C4-2B (cell line): ENCODE results near the gene DPEP2NB.
"Not testable (repeated sequence)": the region's sequence is repeated elsewhere in the genome, so short reads cannot be mapped to it uniquely, and the experiment has no call there.

Experiments used
- H3K27ac ChIP-seq: fragments of 450-650 bp; 2 replicates; pipeline ENCODE4 v1.5.1; 2017
- ZFX ChIP-seq: fragments of 450-650 bp; IDR thresholded peaks from 2 replicates; pipeline ENCODE4 v1.6.1; 2017
- TF ChIP-seq, protein P1 (sequence below): fragments of 450-650 bp; conservative IDR thresholded peaks from 2 replicates; pipeline ENCODE4 v1.5.1; 2017; ENCODE audit warnings: mild to moderate bottlenecking

Gene DPEP2NB

DNA sequence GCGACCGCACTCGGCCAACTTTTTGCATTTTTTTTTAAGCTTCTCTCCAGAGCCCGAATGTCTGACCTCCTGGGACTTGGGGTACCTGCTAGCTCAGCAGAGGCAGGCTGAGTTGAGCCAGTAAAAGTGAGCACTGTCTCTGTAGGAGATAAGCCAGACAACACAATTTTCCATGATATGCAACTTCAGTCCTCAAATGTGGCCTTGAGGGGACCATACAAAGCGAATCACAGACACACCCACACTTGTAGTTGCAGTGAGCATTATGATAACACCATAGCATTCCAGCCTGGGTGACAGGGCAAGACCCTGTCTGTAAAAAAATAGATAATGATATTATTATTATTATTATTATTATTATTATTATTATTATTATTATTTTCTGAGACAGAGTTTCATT is 19.0 kb downstream of the DPEP2NB start:
- no peak for TF ChIP-seq ZFX
- TF ChIP-seq, protein P1, sequence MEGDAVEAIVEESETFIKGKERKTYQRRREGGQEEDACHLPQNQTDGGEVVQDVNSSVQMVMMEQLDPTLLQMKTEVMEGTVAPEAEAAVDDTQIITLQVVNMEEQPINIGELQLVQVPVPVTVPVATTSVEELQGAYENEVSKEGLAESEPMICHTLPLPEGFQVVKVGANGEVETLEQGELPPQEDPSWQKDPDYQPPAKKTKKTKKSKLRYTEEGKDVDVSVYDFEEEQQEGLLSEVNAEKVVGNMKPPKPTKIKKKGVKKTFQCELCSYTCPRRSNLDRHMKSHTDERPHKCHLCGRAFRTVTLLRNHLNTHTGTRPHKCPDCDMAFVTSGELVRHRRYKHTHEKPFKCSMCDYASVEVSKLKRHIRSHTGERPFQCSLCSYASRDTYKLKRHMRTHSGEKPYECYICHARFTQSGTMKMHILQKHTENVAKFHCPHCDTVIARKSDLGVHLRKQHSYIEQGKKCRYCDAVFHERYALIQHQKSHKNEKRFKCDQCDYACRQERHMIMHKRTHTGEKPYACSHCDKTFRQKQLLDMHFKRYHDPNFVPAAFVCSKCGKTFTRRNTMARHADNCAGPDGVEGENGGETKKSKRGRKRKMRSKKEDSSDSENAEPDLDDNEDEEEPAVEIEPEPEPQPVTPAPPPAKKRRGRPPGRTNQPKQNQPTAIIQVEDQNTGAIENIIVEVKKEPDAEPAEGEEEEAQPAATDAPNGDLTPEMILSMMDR, result no peak
- no peak overlapping the region for H3K27ac ChIP-seq

DNA sequence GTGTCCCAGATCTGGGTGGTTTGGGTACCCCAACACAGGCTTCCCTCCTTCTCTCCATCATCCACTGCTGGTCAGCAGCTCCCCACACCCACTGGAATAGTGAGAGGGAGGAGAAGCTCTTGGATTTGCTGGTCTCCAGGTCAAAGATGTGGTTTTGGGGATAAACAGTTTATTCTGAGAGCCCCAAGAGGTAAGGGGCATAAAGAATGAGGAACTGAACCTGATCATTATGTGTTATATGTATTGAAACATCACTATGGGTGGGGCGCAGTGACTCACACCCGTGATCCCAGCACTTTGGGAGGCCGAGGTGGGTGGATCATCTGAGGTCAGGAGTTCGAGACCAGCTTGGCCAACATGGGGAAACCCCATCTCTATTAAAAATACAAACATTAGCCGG is 20.3 kb downstream of the DPEP2NB start:
- no peak overlapping the region for H3K27ac ChIP-seq
- TF ChIP-seq, protein P1, result no peak
- no peak for TF ChIP-seq ZFX

DNA sequence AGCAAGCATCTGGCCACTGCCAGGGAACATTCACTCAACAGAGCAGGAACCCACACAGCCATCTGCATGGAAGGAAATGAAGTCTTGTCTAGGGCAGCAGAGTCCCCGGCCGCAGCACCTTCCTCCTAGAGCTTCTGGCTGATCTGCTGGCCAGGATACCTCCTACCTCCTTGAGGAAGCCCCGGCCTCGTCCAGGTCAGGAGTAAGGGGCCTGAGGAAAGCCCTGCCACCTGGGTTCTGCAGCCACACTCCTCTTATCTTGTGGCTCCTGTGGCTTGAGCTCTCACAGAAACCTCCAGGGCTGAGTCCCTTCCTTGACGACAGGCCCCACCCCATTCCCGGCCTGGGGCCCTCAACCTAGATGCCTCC is 21.7 kb downstream of the DPEP2NB start:
- H3K27ac ChIP-seq, result not testable (repeated sequence)

DNA sequence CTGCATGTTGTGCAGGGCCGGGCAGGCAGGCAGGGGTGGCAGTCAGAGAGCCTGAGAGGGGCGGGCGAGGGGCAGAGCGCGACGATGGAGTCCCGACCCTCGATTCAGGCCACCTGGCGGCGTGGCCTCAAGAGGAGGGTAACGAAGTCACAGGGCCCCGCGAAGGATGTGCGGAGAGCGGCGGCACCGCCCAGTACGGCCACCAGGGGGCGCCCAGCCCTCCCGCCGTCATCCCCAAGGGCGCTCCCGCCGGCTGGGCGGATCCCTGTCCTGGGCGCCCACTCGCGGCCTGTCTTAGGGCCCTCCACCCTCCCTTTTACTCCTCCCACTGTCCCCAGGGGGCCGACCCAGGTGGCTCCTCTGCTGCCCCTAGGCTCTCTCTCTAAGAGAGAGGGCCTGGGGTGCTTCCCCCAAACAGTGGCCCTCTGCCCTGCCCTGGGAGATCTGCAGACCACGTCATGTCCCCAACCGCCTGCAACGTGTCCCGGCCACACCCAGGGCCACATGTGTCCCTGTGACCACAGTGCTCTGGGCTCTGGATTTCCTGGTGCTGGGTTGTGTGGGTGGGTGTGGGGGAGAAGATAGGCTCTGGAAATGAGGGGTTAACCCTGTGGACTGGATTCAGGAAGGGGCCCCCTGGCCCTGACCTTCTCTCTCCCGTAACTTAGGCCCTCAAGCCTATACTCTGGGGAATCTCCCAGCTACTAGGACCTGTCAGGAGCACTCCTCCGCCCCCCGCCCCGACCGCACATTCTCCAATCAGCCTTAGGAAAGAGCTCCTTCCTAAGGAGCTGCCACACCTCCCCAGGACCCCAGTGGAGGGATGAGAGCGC is 22.3 kb downstream of the DPEP2NB start:
- no peak for TF ChIP-seq ZFX
- TF ChIP-seq, protein P1, result peak; percentile 98
- no peak overlapping the region for H3K27ac ChIP-seq

DNA sequence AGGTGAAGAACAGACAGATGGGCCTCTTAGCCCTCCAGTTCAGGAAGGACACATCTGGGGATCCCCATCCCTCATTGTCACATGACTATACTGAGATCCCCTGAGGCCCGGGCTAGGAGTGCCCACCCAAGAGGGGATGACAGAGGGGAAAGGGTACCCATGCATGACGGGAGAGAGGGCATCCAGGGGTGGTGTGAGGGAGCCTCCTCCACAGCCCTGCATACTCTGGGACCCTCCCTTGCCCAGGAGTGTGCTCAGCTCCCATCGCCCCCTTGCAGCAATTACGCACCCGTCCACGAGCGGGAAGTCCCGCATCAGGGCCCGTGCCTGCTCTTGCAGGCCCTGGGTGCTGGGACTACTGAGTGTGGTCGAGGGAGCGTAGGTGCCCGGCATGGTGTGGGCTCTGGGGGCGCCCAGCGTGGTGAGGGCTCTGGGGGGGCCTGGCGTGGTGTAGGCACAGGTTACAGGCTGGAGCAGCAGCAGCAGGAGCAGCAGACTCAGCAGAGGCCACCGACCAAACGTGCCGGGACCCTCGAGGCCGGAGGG is 23.0 kb downstream of the DPEP2NB start:
- TF ChIP-seq, protein P1, result no peak
- TF ChIP-seq ZFX, result no peak

DNA sequence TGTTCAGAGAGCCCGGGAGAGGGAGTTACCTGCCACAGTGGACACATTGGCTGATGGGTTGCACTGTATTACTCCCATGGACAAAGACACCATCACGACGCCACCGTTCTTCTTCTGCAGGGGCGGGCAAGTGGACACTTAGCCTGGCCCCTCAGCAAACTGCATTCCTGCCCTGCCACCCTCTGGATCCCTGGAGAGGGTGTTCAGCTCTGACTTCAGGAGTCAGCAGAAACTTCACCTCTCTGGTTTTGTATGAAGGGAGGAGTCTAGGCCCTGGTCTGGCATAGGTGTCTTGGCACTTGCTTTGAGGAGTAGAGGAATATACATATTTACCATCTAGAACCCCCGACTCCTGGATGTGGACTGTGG is 25.7 kb downstream of the DPEP2NB start:
- TF ChIP-seq, protein P1, result no peak
- TF ChIP-seq ZFX, result no peak
- H3K27ac ChIP-seq, result no peak overlapping the region

More for the DNA sequence above, 23.0 kb downstream of the DPEP2NB start:
- H3K27ac ChIP-seq, result no peak overlapping the region

DNA sequence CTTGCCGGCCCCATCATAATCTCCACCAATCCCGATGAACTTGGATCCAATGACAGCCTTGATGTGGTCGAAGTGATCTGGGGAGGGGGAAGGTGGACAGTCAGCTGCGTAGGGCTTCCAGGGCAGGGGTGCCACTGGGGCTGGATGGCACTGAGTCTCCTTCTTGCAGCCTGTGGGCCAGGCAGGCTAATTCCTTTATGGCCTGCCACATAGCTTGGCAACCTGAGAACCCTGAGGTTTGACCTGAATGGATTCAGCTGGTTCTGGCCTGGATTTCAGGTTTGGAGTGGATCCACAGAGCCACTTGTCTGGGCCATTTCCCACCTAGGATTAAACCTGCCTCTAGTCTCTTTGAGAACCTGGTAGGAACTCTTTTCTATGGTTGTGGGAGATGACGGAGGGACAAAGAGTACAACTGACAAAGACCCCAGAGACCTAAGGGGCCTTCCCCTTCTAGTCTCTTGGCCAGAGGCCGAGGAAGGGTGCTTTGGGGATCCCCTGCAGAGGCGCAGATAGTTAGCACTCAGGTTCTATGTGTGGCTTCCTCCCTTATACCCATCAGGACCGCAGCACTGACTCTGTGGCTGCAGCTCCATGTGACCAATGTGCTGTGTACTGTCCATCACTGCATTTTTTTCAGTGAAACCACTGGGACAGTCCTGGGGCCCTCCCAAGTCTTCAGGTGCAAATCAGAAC is 26.2 kb downstream of the DPEP2NB start:
- no peak overlapping the region for H3K27ac ChIP-seq

More for the DNA sequence above, 26.2 kb downstream of the DPEP2NB start:
- TF ChIP-seq ZFX, result no peak
- TF ChIP-seq, protein P1, result no peak
